Fibroblast of lung (primary cell): ENCODE data around the gene ZNF106.

Experiments used
- CTCF ChIP-seq, 2 donors: IDR thresholded peaks in 1 of 2; conservative IDR thresholded peaks in 1 of 2; 1 replicate in 1 of 2; 2 replicates in 1 of 2; pipeline ENCODE4 v1.5.1; 2011 to 2012; ENCODE audit warnings: low read length in 2 of 2, control low read depth in 1 of 2, inconsistent platforms in 1 of 2, low read depth in 1 of 2, mild to moderate bottlenecking in 1 of 2
- EZH2 ChIP-seq: IDR thresholded peaks from 2 replicates; pipeline ENCODE4 v1.5.1; 2012; ENCODE audit warnings: low read length, control low read depth, mild to moderate bottlenecking; ENCODE audit errors: missing control alignments

- TF ChIP-seq CTCF (conservative IDR thresholded peaks at IDR 0.05 in 1 of 2, IDR thresholded peaks at IDR 0.05 in 1 of 2; ENCODE audit: low read depth in 1 of 2, low read length in 2 of 2) (no peak), EZH2 (no peak)
Observed at GRCh38 chr15:42533246-42533645, 42.3 kb upstream of the ZNF106 start.
